Stimulated activated naive CD8-positive, alpha-beta T cell treated with anti-CD3 and anti-CD28 coated beads, Interleukin-15, Interleukin-2, amounts not matched to agents 100 U/mL and 50 U/mL, for 24 hours (primary cell): Measurements from ENCODE around the gene OR2AG2.
"Not testable (repeated sequence)": the region's sequence is repeated elsewhere in the genome, so short reads cannot be mapped to it uniquely, and the experiment has no call there.

Source experiments
- ATAC-seq: fragments of 150-1000 bp; cut with Tn5 transposase; one replicate; pipeline ENCODE4 v1.10.0; 2021
- DNase-seq: peaks from one replicate; pipeline ENCODE4 v3.0.0; 2021

OR2AG2 gene, protein sequence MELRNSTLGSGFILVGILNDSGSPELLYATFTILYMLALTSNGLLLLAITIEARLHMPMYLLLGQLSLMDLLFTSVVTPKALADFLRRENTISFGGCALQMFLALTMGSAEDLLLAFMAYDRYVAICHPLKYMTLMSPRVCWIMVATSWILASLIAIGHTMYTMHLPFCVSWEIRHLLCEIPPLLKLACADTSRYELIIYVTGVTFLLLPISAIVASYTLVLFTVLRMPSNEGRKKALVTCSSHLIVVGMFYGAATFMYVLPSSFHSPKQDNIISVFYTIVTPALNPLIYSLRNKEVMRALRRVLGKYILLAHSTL

DNA sequence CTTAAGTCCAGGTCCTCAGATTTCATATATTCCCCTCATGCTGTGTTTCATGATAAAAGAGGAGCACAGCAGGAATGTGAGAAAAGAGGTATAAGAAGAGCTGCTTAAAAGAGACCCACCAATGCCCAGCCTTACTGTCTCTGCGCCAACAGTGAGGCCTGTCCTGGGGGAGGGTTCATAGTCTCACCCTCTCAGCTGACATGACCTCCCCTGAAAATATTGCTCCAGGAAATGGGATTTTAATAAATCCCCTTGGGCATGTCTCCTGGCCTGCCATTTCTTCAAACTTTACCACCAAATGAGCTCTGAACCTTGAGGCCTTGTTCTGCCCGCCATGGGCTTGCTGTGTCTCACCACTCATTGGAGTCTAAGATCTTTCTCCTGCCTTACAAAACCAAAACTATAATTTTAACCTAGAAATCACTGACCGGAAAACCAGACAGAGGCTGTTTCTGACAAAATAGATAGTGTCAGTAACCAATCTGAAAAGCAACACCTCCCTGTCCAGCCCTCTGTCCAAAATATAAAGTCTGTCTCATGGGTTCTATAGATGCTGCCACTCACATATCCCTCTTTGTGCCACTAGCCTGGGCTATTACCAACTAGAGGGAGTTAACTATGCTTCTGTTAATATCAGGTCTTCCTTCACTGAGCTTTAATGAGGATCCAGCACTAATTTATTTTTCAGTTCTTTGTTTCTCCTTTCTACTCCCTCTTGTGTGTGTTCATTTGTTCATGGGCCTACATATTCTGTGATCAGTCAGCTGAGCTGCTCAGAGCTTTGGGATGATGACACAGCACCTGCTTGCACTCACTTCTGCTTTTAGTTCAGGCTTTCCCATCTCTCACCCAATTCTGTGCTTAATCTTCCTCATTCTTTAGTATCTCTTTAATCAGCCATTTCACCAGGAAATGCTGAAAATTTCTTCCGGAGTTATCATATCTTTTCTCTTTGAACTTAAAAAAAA lies at the start of gene OR2AG2:
TSS of gene OR2AG2 (minus strand) at position 51 of the 968 bp plus-strand sequence. CDS start 3,019 bp downstream, outside the sequence.
- ATAC-seq: no peak

DNA sequence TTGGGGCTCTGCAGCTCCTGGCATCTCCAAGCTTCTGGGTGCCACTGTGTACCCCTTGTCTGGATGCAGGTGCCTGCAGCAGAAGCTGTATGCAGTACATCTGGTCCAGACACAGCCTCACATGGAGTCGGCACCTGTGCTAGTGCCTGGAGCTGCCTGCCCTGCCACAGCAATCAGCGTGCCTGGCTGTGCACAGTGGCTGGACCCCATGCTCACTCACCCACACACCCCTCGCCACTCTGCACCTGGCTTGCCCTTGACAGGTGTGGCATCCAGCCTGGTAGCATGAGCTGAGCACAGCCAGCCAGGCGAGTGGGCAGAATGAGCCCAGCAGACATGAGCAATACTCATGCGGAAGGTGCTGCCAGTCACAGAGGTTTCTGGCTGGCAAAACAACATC lies 47.2 kb upstream of the OR2AG2 start:
- no peak for ATAC-seq
- no peak for DNase-seq

More for the DNA sequence above, at the start of gene OR2AG2:
- DNase-seq: no peak

DNA sequence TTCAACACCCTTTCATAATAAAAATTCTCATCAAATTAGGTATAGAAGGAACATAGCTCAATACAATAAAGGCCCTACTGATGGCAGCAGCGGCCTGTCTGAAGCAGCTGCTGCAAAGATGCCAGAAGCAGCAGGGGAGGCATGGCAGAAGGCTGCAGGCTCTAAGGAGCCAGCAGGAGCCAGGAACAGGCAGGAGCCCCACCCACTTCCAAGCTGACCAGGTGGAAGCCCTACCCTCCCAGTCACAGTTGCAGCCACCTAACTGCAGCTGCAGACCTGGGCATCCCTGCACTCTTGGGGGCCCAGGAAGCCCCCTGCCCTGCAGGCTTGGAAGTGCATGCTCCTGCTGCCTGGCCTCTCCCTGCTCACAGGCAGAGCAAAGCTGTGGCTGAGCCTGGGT lies 45.9 kb upstream of the OR2AG2 start:
- DNase-seq: no peak
- ATAC-seq: no peak

DNA sequence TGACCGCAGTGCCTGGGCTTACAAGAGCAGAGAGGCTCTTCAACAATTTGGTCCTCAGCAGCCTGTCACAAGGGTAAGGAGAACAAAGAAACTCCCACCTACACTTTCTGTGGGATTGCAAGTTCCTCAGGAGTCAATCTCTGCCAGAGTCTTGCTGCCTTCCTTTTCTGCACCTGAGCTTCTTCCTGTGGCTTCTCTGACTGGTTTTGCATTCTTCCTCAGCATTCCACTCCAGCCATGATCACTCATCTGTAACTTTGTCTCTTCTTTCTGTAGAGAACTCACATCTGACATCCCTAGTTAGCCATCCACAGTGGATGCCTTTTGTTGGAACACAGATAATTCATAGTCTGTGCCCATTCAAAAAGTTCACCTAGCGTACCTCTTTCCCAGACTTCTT lies 41.9 kb upstream of the OR2AG2 start:
- no peak for ATAC-seq
- DNase-seq: no peak

DNA sequence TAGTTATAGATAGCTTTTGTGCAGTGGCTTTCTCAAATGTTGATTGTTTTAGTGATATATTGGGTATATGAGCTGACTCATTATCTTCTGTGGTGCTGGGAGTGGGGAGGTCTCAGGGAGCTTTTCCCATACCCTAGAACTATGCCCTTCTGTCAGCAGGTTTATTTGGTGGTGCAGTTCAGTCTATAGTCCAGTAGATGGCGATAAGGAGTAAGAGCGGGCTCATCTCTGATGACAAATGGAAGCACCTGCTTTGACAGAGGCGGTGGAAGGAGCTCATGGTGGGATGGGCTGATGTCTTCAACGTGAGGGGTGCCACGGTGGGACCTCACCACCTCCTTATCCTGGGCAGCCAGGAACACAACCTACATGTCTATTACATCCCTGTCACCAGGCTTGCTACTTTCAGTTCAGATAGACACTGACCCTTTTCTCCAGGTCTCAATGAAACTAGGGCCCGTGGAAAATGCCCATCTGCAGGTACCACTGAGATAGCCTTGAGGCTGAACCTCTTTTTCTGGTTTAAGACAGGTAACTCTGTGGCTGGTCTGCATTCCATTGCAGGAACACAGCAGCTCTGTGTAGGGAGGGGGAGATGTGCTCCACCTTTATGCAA lies 40.7 kb upstream of the OR2AG2 start:
- ATAC-seq (peak; percentile 57), DNase-seq (peak; percentile 15)

DNA sequence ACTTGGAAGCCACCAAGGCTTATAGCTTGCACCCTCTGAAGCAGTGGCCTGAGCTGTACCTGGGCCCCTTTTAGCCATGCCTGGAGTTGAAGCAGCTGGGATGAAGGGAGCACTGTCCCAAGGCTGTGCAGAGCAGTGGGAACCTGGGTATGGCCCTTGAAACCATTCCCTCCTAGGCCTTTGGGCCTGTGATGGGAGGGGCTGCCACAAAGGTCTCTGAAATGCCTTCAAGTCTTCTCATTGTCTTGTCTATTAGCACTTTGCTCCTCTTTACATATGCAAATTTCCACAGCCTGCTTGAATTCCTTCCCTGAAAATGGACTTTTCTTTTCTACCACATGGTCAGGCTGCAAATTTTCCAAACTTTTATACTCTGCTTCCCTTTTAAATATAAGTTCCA lies 29.3 kb upstream of the OR2AG2 start:
- not testable (repeated sequence) for ATAC-seq, DNase-seq

DNA sequence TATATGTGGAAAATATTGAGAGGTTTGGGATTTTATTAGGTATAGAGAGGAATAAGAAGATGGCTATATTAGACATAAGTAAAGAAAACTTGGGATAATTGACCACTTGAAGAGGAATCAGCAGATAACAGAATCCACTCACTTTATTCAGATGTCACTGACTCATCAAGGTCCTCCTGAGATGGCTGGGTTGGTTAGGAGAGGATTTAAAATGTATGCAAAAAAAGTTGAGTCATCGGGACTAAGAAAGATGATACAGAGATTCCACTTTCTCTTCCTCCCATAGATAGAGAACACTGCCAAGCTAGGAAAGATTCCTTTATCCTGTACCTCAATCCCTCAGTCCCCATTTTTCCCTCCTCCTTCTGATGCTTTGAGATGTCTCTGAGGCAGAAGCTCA lies 27.6 kb upstream of the OR2AG2 start, which contains the start of gene OR6A2:
TSS of gene OR6A2 (minus strand) at position 288 of the 400 bp plus-strand sequence. CDS start 3,981 bp downstream, outside the sequence.
- DNase-seq (no peak), ATAC-seq (no peak)

DNA sequence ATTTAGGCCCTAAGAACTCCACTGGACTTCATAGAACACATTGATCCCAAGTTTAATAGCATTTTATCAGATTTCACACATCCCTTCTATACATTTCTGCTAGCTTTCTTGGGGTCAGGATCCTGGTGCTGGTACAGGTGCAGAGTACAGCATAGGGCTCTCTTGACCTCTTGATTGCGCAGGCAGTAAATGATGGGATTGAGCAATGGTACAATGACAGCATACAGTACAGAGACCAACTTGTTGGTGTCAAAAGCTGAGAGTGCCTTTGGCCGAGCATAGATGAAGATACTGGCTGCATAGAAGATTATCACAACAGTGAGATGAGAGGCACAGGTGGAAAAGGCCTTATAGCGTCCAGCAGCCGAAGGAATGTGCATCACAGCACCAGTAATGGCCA lies 22.9 kb upstream of the OR2AG2 start:
- no peak for DNase-seq
- ATAC-seq: no peak

DNA sequence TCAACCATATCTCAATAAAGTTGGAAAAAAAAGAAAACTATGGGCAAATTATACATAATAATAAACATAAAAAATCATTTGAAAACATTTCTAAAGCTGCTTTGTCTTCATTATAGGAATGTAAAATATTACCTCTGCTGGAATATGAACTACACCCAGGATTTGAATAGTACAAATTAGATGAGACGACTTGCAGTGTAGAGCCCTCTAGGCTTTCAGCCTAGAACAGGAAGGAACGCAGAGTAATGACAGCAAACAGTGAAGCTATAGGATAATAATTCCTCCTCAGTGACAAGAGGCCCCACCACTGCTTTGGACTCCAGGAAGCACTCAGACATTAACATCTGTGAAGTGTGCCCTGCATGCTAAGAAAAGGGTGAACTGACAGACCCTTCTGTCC lies 18.8 kb upstream of the OR2AG2 start:
- DNase-seq (no peak), ATAC-seq (no peak)

DNA sequence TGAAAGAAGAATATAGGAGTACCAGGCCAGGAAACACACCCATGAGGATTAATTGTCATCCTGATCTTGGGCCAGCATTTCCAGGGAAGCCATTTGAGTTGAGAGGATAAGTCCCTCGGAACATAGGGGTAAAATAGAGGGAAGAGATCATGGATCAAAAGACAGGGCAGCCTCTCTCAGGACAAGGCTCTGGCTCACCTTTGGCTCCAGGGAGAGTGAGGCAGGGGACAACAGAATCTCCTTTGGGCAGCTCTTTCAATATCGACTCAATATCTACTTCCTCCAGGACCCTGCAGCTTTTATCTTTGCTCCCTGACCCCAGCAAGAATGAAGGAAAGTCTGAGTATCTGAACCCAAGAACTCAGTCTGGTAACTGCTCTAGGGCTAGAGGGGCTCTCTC lies 10.9 kb upstream of the OR2AG2 start, which contains the start of gene OR2AG1:
TSS of gene OR2AG1 (plus strand) at position 301 of the 400 bp plus-strand sequence. CDS start 2,018 bp downstream, outside the sequence.
- DNase-seq (no peak), ATAC-seq (no peak)

DNA sequence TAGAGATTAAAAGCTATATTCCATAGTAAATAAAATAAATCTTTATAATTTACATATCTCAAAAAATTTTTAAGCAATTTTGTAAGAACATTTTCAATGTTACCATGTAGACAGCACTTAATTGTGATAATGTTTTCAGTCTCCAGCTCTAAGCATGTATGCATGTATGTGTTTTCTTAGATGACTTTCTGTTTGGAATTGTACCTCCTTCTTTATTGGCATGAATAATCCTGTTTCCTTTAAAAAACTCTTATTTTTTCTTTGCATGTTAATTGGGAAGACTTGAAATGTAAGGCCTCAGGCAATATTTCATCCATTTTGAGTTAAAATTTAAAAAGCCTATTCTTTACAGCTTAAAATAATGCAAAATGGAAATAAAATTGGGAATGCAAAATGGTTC lies 9.1 kb upstream of the OR2AG2 start:
- DNase-seq: no peak
- no peak for ATAC-seq

DNA sequence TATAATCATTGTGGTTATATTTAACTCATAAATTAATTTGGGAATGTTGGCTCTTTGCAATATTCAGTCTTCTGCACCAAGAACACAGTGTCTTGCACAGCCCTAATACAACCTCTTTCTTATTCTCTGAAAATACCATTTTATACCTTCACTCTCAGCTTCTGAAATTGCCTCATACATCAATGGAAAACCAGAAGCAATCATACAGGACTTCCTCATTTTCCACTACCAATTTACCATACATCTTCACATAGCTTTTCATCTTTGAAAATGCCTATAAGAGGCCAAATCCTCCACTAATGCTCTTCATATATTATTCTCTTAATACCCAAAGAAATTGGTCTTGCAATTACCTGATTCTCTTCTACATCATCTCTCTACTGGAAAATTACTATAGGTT lies 6.7 kb upstream of the OR2AG2 start:
- DNase-seq (no peak), ATAC-seq (no peak)

DNA sequence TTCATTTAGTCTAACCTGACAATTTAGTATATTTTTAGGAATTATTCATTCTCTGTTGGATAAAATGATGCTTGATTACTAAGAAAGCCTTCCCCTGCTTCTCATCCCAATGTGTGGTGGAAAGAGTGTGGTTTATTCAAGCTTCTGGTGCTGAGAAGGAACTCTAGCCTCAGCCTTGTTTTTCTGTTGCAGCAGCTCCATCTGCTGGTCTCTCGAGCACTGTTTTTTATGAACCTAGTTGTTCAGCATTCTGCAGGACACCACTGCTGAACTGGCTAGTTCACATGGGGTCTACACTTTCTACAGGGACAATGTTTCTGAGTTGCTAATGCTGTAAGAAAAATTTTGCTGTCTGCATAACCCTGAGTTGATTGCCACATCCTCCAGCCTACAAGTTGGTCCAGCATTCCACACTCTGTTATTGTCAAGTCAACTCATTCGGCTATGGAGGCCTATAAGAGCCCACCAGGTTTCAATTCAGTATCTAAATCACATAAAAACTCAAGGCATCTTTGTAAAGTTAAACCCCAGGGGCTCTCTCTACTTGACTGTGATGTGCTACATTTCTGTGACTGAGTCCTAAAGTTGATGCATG lies 14.3 kb downstream of the OR2AG2 start:
- DNase-seq: peak; percentile 63

DNA sequence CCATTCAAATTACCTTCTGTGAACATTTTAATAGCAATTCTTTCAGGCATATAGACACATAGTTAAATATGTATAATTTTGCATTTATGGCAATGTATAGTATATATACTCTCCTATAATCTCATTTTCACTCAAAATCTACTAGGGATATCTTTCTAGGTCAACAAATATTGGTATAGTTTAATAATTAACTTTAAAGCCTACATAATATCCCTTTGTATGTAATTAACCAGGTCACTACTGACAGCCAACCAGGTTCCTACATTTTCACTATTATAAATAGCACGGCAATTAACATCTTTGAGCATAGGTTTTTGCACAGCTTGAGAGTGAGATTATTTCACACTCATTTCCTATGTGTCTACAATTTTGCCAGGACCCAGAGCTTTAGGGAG lies 15.8 kb downstream of the OR2AG2 start:
- DNase-seq: no peak
- no peak for ATAC-seq

More for the DNA sequence above, 14.3 kb downstream of the OR2AG2 start:
- peak; percentile 84 for ATAC-seq

DNA sequence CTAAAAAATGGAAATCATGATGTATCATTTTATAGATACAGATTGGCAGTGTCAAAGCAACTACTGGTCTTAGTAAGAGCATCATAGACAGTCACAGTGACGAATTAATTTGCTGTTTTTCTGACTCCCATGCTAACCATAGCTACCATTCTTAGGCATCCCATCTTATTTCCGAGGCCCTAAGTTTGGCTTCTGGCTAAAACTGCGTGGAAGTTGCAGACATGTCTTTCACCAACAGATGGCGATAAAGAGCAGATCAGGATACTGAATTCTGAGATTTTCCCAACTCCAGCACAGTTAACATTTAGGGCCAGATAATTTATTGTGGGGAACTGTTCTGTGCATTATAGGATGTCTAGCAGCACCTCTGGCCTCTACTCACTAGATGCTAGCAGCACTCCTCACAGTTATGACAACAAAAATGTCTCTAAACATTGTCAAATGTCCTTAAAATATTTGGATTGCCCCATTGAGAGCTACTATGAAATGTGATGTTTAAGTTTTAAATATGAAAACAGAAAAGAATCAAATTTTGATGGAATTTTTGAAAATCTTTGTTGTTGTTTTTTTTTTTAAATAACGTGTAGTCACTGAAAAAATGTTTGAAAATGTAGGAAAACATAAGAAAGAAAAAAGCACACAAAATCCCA lies 16.3 kb downstream of the OR2AG2 start:
- ATAC-seq: peak; percentile 36
- DNase-seq: peak; percentile 45

DNA sequence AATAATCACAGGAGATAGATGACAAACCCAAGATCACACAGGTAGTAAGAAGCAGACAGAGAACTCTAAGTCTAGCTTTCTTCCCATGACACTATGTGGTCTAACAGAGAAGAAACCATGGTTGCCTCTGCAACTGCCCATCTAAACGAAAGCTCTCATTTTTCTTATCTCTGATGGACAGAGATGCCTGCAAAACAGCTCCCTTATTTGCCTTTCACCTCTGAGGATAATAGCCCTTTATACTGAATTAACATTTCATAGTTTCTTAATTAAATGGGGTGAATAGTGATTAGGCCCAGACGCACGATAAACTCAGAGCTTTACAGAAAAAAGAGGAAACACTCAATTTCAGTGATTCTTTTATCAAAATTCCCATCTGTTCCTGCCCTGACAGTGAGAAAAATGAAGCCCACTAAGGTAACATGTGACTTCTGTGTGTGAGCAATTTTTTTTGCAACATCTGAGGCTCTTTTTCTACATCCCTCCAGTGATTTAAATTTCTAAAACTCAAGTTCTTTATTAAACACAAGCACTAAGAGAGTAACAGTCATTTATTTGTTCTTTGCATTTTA lies 24.6 kb downstream of the OR2AG2 start:
- ATAC-seq (no peak), DNase-seq (no peak)

DNA sequence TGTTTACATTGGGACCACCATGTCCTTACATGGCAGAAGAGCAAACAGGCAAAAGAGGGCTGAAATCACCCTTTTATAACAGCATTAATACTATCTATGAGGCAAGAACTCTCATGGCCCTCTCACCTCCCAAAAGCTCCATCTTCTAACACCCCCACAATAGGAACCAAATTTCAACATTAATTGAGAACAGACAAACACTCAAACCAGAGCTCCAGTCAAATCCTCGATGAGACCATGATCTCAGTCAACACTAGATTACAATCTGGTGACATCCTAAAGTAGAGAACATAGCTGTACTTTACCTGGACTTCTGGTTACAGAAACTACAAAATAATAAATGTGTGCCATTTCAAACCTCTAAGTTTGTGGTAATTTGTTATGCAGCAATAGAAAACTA lies 25.1 kb downstream of the OR2AG2 start:
- DNase-seq (no peak), ATAC-seq (peak; percentile 15)

DNA sequence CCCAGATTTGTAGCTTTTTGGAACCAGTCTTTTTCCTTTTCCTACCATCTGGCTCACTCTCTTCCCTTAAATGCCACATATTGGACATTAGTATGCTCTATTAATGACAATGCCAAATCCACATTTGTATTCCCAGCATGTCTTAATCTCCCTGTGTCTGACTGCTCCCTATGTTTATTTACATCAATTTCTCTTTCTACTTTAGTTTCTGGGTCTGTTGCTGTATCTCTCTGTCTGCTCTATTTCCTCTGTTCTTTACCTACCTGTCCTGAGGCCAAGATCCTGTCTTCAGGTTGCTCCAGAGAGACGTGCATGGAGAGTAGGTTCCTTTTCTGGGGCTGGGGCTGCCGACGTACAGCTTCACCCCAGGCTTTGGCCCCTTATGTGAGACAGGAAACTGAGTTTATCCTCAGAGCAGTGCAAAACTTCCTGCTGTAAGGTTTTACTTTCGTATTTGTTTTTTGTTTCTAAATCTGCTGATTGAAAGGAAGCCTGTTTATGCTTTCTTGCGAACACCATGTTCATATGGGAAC lies 25.6 kb downstream of the OR2AG2 start:
- peak; percentile 75 for ATAC-seq
- DNase-seq: peak; percentile 41

DNA sequence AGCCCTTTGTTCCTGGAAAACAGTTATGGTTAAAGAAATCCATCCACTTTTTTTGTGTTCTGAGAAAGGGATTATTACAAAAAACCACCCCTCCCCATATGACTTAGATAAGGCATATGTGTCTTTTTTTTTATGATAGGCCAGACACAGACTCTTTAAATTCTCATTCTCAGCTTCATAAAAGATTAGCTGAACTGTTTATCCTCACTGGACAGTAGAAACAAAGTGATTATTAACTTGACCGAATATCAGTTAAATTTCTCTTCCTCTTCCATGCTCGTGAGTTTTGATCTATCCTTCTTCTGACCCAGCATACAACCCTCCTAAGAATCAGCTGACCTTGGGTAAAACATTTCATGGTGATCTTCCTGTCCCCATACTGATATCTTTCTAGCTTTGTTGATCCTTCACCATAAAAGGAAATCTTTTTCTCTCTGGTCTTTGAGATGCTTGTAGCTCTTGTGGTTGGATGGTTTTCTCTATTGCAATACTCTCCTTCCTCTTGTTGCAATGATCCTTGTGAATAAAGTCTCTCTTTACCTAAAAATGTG lies 26.2 kb downstream of the OR2AG2 start:
- no peak for DNase-seq
- peak; percentile 58 for ATAC-seq

DNA sequence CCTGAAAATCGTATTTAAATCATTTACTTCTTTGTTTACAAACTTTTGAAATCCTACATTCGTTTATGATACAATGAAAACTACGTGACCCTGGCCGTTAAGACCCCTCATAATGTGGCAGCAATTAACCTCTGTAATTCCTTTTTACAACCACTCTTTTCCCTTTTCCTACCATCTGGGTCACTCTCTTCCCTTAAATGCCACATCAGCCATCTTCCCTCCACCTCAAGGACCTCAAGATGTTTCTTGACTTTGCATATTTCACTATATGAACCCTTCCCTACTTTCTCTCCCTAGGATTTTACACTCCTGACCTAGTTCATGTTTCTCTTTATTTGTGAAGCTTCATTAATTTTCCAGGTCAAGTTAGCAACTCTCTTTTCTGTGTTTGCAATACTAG lies 26.8 kb downstream of the OR2AG2 start:
- ATAC-seq (no peak), DNase-seq (no peak)

DNA sequence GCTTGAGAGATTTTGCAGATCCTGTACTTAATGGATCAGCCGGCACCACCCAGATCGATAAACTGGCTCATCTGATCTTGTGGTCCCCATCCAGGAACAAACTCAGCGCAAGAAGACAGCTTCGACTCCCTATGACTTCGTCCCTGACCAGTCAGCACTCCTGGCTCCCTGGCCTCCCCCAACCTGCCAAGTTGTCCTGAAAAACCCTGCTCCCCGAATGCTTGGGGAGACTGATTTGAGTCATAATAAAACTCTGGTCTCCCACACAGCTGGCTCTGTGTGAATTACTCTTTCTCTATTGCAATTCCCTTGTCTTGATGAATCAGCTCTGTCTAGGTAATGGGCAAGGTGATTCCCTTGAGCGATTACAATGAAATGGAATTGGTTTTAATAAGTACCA lies 29.5 kb downstream of the OR2AG2 start:
- no peak for ATAC-seq

More for the DNA sequence above, 29.5 kb downstream of the OR2AG2 start:
- DNase-seq: peak; percentile 37
